ENCODE results near the gene CLEC20A.

- TF ChIP-seq CTCF (IDR thresholded peaks at IDR 0.05) (no peak), POLR2A (IDR thresholded peaks at IDR 0.05) (no peak)
Observed at GRCh38 chr1:178442925-178443324, 53.8 kb downstream of the CLEC20A start.

All from prostate gland (tissue), 2 donors.